HG03097 (cell line): ENCODE measurements around the gene SIN3A.
"Not testable (repeated sequence)": the region's sequence is repeated elsewhere in the genome, so short reads cannot be mapped to it uniquely, and the experiment has no call there.

Experiments used
- ATAC-seq: cut with Tn5 transposase; IDR thresholded peaks from one replicate; pipeline ENCODE4 v1.9.1; 2021; ENCODE audit not compliant: unreplicated experiment, low FRiP score

Gene SIN3A

DNA sequence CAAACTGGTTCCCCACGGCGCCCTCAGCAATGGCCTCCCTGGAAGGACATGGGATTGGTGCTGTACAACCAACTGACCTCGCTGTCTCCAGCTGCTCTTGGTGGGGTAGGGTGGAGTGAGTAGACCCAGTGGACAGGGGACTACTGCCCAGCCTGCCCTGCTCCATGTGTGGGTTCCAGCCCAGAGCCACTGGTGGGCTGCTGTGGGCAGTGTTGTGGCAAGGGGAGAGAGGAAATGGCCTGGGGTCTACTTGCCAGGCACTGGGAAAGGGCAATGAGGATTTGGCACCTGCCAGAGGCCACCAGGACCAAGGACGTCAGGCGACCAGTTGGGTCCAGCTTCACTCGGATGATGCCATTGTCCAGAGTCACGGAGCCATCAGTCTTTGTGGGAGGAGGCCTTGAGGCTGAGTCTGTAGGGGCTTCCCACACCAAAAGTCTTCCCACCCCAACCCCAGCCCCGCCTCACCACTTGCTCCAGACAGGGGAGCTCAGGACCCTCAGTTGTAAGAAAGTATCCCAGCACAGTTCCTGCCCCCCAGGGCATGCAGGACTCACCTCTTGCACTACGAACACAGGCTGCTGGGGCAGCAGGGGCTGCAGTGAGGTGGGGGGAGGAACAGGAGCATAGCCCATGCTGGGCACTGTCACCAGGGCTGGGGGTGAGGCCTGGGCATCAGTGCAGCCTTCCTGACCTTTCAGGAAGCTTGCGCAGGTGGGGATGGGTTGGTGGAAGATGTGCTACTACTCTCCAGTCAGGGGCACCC lies 92.5 kb downstream of the SIN3A start:
- no peak for ATAC-seq

DNA sequence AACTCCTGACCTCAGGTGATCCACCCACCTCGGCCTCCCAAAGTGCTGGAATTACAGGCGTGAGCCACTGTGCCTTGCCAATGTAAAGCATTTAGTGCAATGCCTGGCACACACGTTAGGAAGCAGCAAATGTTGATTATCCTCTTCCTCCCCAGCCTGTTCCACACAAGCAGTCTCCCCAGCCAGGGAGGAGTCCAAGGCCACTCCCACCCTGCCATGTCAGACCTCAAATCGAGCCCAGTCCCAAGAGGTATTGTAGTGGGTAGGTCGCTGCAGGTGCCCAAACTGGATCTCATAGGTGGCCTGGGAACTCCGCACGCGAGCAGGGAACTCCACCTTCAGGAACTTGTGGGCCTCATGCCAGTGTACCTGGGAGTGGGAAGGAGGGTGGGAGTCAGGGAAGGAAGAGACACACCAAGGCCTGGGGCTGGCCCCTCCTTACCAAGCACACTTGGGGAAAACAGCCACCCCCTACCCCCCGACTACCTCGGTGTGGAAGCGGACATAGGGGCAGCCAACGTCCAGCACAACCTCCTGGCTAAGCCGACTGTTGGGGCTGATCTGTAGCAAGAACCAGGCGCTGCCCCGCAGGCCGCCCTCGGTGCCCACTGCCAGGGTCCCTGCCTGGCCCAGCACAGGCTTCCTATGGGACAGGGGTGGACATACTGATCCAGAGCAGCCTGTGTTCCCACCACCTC lies 93.4 kb downstream of the SIN3A start:
- ATAC-seq, result no peak

DNA sequence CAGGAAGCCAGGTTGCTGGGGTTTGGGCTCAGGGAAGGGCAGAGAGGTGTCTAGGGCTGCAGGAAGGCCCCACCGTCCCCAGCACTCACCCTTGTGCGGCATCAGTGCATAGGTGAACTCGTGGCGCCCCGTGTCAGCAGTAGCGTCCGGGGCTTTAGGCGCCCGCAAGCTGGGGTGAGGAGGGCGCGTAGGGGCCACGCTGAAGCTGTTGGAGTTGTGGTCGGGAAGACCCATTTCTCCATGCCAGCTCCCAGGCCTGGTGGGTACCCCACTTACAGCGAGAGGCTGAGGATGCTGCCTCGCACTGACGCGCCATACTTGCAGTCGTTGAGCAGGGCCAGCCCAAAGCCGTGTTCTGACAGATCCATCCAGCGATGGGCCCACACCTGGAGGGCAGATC lies 95.0 kb downstream of the SIN3A start:
- no peak for ATAC-seq

DNA sequence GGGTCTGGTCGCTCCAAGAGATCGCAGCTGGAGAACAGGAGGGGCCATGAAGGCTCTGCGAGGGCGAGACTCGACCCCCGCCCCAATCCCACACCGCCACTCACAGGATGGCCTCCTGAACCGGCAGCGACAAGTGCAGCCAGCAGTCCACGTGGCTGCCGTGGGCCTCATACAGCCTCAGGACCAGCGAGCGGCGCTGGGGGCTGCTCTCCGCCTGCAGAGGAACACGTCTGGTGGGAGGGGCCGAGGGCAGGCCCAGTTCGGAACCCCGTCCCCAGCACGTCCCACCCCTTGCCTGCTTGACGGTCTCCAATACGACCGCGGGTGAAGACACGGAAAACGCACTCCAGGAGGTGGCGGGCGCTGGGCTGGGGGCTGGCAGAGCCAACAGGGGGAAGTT lies 95.5 kb downstream of the SIN3A start:
- no peak for ATAC-seq

DNA sequence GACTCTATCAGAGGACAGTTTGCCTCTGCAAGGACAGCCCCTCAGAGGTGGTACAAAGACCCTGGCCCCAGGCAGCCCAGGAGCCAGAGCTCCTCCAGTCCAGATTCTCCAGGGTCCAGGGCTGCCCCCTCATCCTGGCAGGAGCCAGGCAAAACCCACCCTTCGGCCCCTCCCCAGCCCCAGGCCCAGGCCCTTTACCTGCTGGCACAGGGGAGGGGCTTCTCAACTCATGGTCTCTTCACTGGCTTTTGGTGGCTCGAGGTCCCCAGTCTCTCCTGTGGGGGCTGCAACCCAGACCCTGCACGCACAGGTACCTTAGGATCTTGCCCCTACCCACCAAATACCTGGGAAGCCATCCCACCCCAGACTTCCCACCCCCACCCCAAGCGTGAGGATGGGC lies 96.1 kb downstream of the SIN3A start:
- no peak for ATAC-seq

DNA sequence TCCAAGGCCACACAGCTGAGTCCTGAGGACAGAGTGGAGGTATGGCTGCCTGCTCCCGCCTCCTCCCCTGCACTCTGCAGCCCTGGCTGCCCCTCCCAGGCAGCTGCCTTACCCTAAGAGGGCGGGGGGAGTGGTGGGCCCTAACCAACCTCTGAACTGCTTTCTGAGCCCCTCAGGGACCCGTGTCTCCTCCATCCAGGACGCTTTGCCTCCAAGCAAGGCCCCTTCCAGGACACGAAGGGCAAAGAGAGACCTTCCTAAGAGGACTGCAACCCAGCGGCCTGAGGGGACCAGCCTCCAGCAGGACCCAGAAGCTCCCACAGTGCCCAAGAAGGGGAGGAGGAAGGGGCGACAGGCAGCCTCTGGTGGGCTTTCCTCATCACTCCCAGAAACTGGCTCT lies 97.0 kb downstream of the SIN3A start:
- ATAC-seq, result no peak

DNA sequence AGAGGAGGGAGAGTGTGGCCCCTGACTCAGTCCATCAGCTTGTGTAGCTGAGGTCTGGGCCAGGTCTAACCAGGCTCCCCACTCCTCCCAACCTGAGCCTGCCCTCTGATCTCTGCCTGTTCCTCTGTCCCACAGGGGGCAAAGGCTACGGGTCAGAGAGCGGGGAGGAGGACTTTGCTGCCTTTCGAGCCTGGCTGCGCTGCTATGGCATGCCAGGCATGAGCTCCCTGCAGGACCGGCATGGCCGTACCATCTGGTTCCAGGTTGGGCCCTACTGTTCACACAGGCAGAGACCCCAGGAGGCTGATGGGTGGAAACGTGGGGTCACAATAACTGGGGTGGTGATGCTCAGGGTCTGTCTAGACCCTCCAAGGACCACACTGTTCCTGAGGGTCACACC lies 97.9 kb downstream of the SIN3A start:
- no peak for ATAC-seq

DNA sequence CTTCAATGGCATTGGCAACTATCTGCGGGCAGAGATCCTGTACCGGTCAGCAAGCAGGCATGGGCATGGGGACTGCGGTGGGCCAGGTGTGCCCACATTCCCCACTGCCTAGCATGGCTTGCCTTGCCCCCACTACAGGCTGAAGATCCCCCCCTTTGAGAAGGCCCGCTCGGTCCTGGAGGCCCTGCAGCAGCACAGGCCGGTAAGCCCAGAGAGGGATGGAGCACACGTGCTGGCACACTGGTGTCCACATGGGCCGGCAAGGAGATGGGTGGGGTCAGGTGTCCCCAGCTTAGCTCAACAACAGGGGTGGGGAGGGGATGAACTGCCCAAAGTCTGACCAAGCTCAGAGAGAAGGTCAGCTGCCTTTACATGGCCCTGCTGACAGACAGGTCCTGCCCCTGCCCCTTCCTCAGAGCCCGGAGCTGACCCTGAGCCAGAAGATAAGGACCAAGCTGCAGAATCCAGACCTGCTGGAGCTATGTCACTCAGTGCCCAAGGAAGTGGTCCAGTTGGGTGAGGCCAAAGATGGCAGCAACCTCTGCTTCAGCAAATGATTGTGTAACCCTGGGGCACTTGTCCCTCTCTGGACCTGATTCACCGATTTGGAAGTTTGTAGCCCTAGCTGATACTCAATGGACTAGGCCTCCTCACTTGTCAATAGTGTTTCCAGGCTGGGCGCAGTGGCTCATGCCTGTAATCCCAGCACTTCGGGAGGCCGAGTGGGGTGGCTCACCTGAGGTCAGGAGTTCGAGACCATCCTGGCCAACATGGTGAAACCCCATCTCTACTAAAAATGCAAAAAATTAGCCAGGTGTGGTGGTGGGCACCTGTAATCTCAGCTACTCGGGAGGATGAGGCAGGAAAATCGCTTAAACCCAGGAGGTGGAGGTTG lies 99.1 kb downstream of the SIN3A start:
- ATAC-seq, result no peak

DNA sequence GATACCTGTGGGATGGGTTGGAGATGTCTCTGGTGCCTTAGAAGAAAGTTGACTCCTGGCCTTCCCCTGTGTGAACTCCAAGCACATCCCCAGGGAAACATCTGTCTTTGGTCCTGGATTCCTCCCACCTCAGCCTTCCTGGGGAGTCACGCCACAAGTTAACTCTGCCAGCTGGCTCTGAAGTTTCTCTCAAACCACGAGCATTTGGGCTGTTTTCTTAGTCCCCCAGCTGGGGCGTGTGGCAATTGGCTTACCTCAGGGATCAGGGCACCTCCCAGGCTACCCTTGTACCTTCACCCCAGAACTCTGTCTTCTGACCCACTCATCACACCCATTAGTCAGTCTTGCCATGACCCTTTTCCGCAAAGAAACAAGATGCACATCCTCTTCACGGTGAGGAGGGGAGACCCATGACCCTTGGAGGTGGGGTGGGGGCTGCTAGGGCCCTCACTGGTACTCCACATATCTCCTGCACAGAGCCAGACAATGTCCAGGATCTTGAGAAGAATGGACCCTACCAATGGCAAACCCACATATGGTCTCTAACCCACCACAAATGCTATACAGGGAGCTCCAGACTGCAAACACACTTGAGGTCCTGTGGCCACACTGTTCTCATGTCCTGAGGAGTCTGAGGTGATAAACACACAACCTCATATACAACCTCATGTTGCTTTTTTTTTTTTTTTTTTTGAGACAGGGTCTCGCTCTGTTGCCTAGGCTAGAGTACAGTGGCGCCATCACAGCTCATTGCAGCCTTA lies 100.7 kb downstream of the SIN3A start:
- no peak for ATAC-seq

DNA sequence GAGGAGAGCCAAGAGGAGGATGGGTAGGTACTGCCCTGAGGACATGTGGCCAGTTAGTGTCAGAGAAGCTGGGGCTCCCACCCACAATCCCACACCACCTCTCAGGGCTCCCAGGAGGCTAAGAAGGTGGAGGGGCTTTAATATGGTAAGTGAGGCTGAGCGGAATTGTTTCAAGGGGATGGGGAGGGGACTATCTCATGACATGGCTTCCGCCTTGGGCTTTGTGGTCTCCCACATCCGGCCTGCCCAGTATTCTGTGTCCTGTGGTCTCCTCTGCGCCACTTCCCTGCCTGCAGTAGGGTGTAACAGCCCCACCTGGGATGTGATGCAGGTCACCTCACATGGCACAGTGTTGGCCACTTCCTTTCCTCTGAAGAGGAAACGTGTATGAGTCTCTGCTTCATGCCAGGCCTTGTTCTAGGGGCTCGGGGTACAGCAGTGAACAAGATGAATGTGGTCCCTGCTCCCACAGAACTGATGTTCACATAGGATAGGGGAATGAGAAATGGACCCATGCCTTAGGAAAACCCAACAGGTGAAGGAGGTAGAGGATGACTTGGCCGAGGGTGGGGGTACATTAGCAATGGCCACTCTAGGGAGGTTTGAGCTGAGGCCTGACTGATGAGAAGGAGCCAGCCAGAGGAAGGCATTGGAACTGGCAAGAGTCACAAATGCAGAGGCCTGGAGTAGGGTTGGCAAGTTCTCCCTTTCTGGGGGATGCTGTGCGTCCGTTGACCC lies 101.5 kb downstream of the SIN3A start:
- no peak for ATAC-seq

DNA sequence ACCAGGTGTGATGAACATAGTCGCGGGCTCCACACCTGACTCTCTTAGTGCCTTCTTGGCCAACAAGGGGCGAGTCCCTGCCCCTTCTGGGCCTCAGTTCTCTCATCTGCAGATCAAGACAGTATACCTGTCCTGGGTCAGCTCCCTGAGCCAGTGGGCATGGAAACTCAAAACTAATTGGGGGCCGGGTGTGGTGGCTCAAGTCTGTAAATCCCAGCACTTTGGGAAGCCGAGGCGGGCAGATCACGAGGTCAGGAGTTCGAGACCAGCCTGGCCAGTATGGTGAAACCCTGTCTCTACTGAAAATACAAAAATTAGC lies 102.2 kb downstream of the SIN3A start:
- not testable (repeated sequence) for ATAC-seq

DNA sequence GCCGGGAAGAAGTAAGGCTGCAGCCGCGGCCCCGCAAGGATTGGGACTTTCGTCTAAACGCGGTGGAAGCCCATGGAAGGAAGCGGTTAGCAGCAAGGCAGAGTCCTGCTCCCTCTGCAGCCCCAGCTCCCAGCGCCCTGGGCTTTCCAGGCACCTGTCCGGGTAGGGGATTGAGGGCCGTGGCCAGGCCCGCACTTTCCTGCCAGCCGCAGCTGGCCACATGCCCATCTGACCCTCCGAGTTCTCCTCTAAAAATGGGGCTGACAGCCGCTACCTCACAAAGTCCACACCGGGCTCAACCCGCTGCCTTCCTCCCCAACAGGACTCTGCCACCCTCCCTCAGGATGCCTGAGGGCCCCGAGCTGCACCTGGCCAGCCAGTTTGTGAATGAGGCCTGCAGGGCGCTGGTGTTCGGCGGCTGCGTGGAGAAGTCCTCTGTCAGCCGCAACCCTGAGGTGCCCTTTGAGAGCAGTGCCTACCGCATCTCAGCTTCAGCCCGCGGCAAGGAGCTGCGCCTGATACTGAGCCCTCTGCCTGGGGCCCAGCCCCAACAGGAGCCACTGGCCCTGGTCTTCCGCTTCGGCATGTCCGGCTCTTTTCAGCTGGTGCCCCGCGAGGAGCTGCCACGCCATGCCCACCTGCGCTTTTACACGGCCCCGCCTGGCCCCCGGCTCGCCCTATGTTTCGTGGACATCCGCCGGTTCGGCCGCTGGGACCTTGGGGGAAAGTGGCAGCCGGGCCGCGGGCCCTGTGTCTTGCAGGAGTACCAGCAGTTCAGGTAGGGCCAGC lies 102.7 kb downstream of the SIN3A start:
- no peak for ATAC-seq

DNA sequence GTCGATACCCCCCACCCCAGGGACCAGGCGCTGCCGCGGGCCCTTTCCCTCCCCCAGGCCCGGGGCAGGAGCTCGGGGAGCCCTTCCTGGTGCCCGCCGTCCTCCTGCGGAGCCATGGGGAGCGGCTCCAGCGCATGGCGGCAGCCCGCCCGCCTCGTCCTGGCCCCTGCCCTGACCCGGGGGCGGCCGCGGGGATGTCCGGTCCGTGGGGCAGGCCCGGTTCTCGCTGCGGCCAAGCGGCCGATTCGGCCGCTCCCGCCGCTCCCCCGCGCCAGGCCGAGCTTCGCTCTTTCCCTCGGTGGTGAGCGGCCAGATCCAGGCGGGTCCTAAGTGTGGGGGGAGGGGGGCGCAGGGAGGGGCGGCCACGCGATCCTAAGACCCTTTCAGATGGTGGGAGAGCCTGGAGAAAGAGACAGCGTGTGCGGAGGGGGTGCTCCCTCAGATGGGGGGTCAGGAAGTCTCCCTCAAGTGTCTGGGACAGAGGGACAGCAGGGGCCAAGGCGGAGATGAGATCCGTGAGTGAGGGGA lies 103.4 kb downstream of the SIN3A start:
- no peak for ATAC-seq

DNA sequence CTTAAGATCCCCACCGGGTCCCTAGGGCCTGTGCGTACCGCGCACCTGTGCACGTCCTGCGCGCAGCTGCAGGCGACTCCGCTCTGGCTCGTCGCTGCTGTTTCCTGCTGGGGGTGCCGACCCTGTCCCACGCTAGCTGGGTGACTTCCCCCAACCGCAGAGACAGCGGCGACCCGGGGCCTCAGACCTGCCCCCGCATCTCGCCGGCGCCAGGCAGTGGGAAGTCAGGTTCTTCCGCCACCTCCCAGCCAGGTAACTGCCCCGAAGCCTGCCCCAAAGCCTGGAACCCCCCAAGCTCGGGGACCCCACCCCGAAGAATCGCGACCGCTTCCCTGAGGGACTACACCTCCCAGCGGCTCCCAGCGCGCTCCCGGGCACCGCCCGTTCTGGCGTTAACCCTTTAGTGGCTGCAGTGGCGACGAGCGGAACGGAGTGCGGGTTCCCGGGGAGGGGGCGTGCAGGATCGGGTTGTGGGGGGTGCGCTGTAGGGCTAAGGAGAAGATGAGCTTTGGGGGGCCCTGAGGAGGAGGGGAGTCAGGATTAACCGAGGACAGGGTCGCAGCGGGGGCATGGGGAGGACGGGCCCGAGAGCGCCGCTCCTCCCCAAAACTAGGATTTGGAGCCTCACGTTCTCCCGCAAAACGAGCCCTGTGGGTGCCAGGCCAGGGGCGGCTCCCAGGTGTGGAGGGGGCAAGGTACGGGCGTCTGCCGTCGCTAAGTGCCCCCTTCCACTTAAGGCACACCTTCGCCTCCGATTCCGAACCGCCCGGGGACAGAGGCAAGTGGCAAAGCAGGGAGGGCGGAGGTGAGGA lies 104.1 kb downstream of the SIN3A start:
- no peak for ATAC-seq

DNA sequence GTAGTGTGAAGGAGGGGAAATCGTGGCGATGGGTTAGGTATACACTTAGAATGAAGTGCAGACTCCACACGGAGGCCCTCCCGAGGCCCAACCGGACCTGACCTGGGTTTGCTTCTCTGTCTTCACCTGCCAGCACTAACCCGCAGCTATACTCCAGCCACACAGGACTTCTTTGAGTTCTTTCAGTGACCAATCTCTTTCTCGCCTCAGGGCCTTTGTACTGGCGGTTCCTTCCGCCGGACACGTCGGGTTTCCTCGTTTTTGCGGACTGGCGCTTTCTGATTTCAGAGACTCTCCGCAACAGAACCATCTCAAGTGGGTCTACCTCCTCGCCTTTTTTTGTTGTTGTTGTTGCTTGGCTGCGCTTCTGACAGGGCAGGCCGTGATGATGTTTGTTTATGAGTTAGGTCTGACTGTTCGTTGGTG lies 104.7 kb downstream of the SIN3A start, which contains the start of gene NEIL1:
Gene NEIL1 (plus strand): TSS at position 244 of the 426 bp plus-strand sequence. CDS start 1,867 bp downstream, outside the sequence.
- no peak for ATAC-seq

DNA sequence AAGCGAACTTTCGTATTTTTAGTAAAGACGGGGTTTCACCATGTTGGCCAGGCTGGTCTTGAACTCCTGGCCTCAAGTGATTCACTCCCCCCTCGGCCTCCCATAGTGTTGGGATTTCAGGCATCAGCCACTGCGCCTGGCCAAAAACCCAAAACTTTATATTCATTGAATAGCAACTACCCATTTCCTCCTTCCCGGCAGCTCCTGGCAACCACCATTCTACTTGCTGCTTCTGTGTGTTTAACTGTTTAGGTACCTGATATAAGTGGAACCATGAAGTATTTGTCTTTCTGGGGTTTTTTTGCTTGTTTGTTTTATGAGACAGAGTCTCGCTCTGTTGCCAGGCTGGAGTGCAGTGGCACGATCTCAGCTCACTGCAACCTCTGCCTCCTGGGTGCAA lies 107.5 kb downstream of the SIN3A start:
- ATAC-seq, result not testable (repeated sequence)

DNA sequence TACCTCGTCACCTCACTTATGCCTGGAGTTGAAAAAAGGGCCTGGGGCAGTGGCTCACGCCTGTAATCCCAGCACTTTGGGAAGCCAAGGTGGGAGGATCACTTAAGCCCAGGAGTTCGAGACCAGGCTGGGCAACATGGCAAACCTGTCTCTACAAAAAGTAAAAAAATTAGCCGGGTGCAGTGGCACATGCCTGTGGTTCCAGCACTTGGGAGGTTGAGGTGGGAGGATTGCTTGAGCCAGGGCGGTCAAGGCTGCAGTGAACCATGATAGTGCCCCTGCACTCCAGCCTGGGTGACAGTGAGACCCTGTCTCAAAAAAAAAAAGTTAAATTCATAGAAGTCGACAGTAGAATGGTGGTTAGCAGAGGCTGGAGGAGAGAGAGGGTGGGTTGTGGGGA lies 109.3 kb downstream of the SIN3A start:
- no peak for ATAC-seq
